Endodermal cell (in vitro differentiated cells): ENCODE data around the gene CNGA3. TPM values are rescaled to one million over a fixed set of nuclear protein-coding genes. Genes with fewer than 3 reads are reported as not detected.
"Not testable (repeated sequence)": the region's sequence is repeated elsewhere in the genome, so short reads cannot be mapped to it uniquely, and the experiment has no call there.

ENCODE experiments used
- DNase-seq: peaks from one replicate; pipeline ENCODE4 v3.0.0-alpha.2; 2017
- H3K27ac ChIP-seq: 2 replicates; pipeline ENCODE4 v1.5.1; 2013; ENCODE audit warnings: mild to moderate bottlenecking, low read depth, low read length, moderate library complexity
- H3K27me3 ChIP-seq: 2 replicates; pipeline ENCODE4 v1.6.1; 2013; ENCODE audit warnings: mild to moderate bottlenecking, low read length, moderate library complexity; ENCODE audit not compliant: insufficient read depth, control insufficient read depth, poor library complexity, severe bottlenecking
- H3K36me3 ChIP-seq: 2 replicates; pipeline ENCODE4 v1.7.0; 2013; ENCODE audit warnings: mild to moderate bottlenecking, low read length, moderate library complexity; ENCODE audit not compliant: control insufficient read depth, insufficient read depth
- H3K4me1 ChIP-seq: one replicate; pipeline ENCODE4 v1.7.0; 2013; ENCODE audit warnings: low read length; ENCODE audit not compliant: control insufficient read depth, insufficient read depth
- H3K4me3 ChIP-seq: 2 replicates; pipeline ENCODE4 v1.5.1; 2013; ENCODE audit warnings: mild to moderate bottlenecking, low read length, moderate library complexity
- H3K9ac ChIP-seq: 2 replicates; pipeline ENCODE4 v1.6.1; 2013; ENCODE audit warnings: mild to moderate bottlenecking, low read length, moderate library complexity; ENCODE audit not compliant: poor library complexity, severe bottlenecking; ENCODE audit errors: extremely low read depth
- H3K9me3 ChIP-seq: 2 replicates; pipeline ENCODE4 v1.6.1; 2013; ENCODE audit warnings: mild to moderate bottlenecking, low read length, moderate library complexity; ENCODE audit not compliant: control insufficient read depth
- H3K27ac Mint-ChIP-seq: 2 replicates; pipeline ENCODE4 v1.8.0; 2020; ENCODE audit warnings: mixed read lengths
- H3K27me3 Mint-ChIP-seq: 2 replicates; pipeline ENCODE4 v1.8.0; 2021; ENCODE audit warnings: mild to moderate bottlenecking, mixed read lengths; ENCODE audit not compliant: insufficient read depth
- H3K36me3 Mint-ChIP-seq: 2 replicates; pipeline ENCODE4 v1.8.0; 2020; ENCODE audit warnings: low read depth, mixed read lengths
- H3K4me1 Mint-ChIP-seq: 2 replicates; pipeline ENCODE4 v1.8.0; 2020; ENCODE audit warnings: mixed read lengths
- H3K4me3 Mint-ChIP-seq: 2 replicates; pipeline ENCODE4 v1.8.0; 2020; ENCODE audit warnings: mild to moderate bottlenecking, moderate library complexity, mixed read lengths
- H3K9me3 Mint-ChIP-seq: 2 replicates; pipeline ENCODE4 v1.8.0; 2020; ENCODE audit warnings: mild to moderate bottlenecking, mixed read lengths
- WGBS, 2 experiments: methylation state at CpG; one replicate each; pipeline versions ENCODE4 v1.1.5 to v1.1.7; 2013; ENCODE audit warnings: missing lambda C conversion rate in 2 of 2, mixed read lengths in 1 of 2; ENCODE audit not compliant: insufficient coverage in 1 of 2, insufficient read length in 1 of 2; 5-methylcytosine and 5-hydroxymethylcytosine counted together
- total RNA-seq, 2 donors: library from RNA; stranded (reverse); fragmentation: NEBNext Ultra II Directional in 1 of 2; extraction: Animal tissue kit (Norgen Biotek cat#: 25700) in 1 of 2; gene quantifications; 2 replicates in 1 of 2; 3 replicates in 1 of 2; pipeline ENCODE4 v1.2.1, GENCODE V29; 2021
- TF ChIP-seq, protein P1 (sequence below): fragments of 200-600 bp; sonication (generic); conservative IDR thresholded peaks from 2 replicates; pipeline ENCODE4 v1.5.0; 2021; ENCODE audit warnings: antibody characterized with exemption, mild to moderate bottlenecking

The CNGA3 gene
- total RNA-seq, 2 donors from 2014 or later = 0.33 TPM; not detected in 1

DNA sequence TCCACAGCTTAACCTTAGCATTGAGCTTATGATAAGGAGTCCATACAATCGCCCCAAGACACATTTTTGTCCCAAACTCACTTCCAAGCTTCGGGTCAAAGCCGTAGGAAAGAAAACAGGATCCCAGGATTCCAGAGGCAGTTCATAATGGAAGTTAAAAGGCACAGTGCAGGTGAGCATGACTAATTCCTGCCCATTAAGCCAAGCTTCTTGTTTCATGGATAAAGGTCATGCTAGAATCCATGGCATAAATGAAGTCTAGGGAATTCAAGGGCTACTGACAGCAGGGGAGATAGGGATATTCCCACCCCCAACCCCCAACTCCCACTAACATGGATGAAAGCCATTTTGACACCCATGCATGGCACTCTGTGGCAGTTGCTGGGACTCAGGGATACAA, 88.2 kb downstream of the CNGA3 start:
- Mint-ChIP-seq H3K9me3 (peaks cover 84% of the 10 kb centered on the region), H3K27me3 (no peaks in the 10 kb centered on the region), H3K36me3 (peaks cover 3% of the 10 kb centered on the region), H3K4me1 (no peaks in the 10 kb centered on the region), H3K4me3 (no peak overlapping the region), H3K27ac (no peak overlapping the region)
- DNase-seq = no peak
- Histone ChIP-seq H3K27me3 (no peaks in the 10 kb centered on the region), H3K9me3 (peaks cover 83% of the 10 kb centered on the region), H3K36me3 (no peaks in the 10 kb centered on the region), H3K9ac (no peak overlapping the region), H3K27ac (no peak overlapping the region), H3K4me3 (peak overlapping the region; percentile 18), H3K4me1 (no peaks in the 10 kb centered on the region)
- 89 to 100% methylated on average over 2 to 3 of the region's 3 CpGs for WGBS, 2 experiments
- TF ChIP-seq, protein P1, sequence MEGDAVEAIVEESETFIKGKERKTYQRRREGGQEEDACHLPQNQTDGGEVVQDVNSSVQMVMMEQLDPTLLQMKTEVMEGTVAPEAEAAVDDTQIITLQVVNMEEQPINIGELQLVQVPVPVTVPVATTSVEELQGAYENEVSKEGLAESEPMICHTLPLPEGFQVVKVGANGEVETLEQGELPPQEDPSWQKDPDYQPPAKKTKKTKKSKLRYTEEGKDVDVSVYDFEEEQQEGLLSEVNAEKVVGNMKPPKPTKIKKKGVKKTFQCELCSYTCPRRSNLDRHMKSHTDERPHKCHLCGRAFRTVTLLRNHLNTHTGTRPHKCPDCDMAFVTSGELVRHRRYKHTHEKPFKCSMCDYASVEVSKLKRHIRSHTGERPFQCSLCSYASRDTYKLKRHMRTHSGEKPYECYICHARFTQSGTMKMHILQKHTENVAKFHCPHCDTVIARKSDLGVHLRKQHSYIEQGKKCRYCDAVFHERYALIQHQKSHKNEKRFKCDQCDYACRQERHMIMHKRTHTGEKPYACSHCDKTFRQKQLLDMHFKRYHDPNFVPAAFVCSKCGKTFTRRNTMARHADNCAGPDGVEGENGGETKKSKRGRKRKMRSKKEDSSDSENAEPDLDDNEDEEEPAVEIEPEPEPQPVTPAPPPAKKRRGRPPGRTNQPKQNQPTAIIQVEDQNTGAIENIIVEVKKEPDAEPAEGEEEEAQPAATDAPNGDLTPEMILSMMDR = no peak

DNA sequence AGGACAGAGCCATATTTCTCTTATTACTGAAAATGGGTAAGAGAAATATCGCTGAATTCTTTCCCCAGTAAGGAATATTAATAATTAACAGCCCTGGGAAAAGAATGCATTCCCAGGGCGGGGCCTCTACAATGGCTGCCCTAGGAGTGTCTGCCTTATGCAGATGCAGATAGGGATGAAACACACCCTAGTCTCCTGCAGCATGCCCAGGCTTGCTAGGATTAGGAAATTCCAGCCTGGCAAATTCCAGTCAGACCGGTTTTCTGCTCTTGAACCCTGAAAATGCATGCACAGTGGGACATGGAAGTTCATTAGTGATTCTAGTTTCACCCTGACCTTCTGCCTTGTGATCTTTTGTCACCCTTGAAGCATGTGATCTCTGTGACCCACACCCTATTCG, 89.4 kb downstream of the CNGA3 start:
- H3K4me1 ChIP-seq, H3K36me3 Mint-ChIP-seq, H3K27me3 Mint-ChIP-seq, H3K27ac ChIP-seq, H3K4me1 Mint-ChIP-seq, DNase-seq, H3K36me3 ChIP-seq, H3K27ac Mint-ChIP-seq, H3K27me3 ChIP-seq, H3K4me3 Mint-ChIP-seq, H3K4me3 ChIP-seq, H3K9ac ChIP-seq: not testable (repeated sequence)
- WGBS, 2 experiments = 94 to 100% methylated on average over 2 to 4 of the region's 4 CpGs
- H3K9me3 ChIP-seq = peaks cover 85% of the 10 kb centered on the region
- H3K9me3 Mint-ChIP-seq = peaks cover 86% of the 10 kb centered on the region

DNA sequence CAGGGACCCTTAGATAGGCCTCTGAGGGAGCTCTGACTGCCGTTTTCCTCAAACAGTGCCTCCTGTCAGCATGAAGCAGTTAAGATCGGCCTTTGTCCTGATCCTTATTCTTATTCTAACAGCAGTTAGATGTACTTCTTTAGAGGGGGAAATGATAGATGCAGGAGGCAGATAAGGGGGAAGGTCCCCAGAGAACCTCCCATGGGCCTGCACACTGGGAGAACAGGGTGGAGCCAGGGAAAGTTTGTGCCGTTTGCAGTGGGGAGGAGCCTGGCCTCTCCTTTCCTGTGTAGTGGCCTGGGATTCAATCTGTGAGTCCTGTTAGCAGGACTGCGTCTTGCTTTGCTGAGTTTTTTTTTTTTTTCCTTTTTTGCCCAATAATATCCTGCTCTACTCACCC, 90.5 kb downstream of the CNGA3 start:
- Mint-ChIP-seq H3K27ac (no peak overlapping the region), H3K36me3 (peaks cover 6% of the 10 kb centered on the region), H3K4me3 (no peak overlapping the region), H3K9me3 (peaks cover 86% of the 10 kb centered on the region), H3K4me1 (peaks cover 4% of the 10 kb centered on the region), H3K27me3 (no peaks in the 10 kb centered on the region)
- WGBS, 2 experiments = 68 to 81% methylated on average over 3 to 4 of the region's 4 CpGs
- H3K4me1 ChIP-seq = no peaks in the 10 kb centered on the region
- H3K27me3 ChIP-seq = no peaks in the 10 kb centered on the region
- H3K9me3 ChIP-seq = peaks cover 84% of the 10 kb centered on the region
- no peak overlapping the region for H3K4me3 ChIP-seq
- H3K36me3 ChIP-seq = no peaks in the 10 kb centered on the region
- DNase-seq = no peak
- H3K27ac ChIP-seq = no peak overlapping the region
- TF ChIP-seq, protein P1 = no peak
- H3K9ac ChIP-seq = no peak overlapping the region
